Fibroblast of mammary gland (primary cell): Measurements from ENCODE around the gene MYCN.
"Not testable (repeated sequence)": the region's sequence is repeated elsewhere in the genome, so short reads cannot be mapped to it uniquely, and the experiment has no call there.

Source experiments
- DNase-seq: peaks from one replicate; pipeline ENCODE4 v3.0.0-alpha.2; 2010; ENCODE audit warnings: low read depth
- H3K4me3 ChIP-seq: 2 replicates; pipeline ENCODE4 v1.5.1; 2011; ENCODE audit warnings: low read depth, mild to moderate bottlenecking, low read length, moderate library complexity; ENCODE audit not compliant: control insufficient read depth
- TF ChIP-seq, protein P1 (sequence below): conservative IDR thresholded peaks from 2 replicates; pipeline ENCODE4 v1.5.1; 2011; ENCODE audit warnings: low read depth, low read length, inconsistent platforms; ENCODE audit not compliant: control insufficient read depth, insufficient read depth

The MYCN gene

GRCh38 chr2:15901808-15902130 lies 38.6 kb upstream of the MYCN start:
- no peak overlapping the region for H3K4me3 ChIP-seq
- no peak for DNase-seq
- TF ChIP-seq, protein P1, sequence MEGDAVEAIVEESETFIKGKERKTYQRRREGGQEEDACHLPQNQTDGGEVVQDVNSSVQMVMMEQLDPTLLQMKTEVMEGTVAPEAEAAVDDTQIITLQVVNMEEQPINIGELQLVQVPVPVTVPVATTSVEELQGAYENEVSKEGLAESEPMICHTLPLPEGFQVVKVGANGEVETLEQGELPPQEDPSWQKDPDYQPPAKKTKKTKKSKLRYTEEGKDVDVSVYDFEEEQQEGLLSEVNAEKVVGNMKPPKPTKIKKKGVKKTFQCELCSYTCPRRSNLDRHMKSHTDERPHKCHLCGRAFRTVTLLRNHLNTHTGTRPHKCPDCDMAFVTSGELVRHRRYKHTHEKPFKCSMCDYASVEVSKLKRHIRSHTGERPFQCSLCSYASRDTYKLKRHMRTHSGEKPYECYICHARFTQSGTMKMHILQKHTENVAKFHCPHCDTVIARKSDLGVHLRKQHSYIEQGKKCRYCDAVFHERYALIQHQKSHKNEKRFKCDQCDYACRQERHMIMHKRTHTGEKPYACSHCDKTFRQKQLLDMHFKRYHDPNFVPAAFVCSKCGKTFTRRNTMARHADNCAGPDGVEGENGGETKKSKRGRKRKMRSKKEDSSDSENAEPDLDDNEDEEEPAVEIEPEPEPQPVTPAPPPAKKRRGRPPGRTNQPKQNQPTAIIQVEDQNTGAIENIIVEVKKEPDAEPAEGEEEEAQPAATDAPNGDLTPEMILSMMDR: no peak

- not testable (repeated sequence) for H3K4me3 ChIP-seq, DNase-seq
Observed at GRCh38 chr2:15903910-15904309, 36.4 kb upstream of the MYCN start.

- no peak for DNase-seq
- TF ChIP-seq, protein P1: no peak
- no peak overlapping the region for H3K4me3 ChIP-seq
Observed at GRCh38 chr2:15905267-15905645, 35.1 kb upstream of the MYCN start.

GRCh38 chr2:15905986-15906491 lies 34.3 kb upstream of the MYCN start:
- H3K4me3 ChIP-seq: no peak overlapping the region
- DNase-seq: no peak
- TF ChIP-seq, protein P1: no peak

GRCh38 chr2:15906778-15907177 lies 33.6 kb upstream of the MYCN start:
- no peak for DNase-seq
- TF ChIP-seq, protein P1: no peak
- no peak overlapping the region for H3K4me3 ChIP-seq

DNA sequence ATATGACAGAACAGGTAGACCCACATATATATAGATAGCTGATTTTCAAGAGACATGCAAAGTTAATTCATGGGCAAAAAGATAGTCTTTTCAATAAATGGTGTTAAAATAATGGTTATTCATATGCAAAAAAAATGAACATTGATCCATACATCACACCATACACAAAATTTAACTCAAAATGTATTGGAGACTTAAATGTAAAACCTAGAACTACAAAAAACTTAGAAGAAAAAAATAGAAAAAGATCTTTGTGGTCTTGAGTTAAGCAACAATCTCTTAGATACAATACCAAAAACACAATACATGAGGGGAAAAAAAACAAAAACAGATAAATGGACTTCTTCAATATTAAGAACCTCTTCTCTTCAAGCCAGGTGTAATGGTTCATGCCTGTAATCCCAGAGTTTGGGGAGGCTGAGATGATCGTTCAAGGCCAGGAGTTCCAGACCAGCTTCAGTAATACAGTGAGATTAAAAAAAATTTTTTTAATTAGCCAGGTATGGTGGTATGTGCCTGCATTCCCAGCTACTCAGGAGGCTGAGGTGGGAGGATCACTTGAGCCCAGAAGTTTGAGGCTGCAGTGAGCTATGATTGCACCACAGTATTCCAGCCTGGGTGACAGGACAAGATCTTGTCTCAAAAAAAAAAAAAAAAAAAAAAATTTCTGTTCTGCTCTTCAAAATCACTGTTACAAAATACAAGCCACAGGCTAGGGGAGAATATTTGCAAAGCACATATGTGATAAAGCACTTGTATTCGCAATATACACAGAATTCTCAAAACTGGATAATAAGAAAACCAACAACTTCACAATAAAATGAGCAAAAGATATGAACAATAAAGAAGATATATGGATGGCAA lies 32.7 kb upstream of the MYCN start:
- no peak for DNase-seq
- H3K4me3 ChIP-seq: no peak overlapping the region
- TF ChIP-seq, protein P1: no peak

DNA sequence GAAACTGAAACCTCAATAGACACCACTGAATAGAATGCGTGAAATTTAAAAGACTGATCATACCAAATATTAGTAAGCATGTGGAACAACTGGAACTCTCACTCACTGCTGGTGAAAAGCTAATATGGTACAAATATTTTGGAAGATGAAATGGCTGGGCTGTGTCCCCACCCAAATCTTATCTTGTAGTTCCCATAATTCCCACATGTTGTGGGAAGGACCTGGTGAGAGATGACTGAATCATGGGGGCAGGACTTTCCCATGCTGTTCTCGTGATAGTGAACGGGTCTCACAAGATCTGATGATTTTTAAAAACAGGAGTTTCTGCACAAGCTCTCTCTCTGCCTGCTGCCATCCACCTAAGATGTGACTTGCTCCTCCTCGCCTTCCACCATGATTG lies 32.0 kb upstream of the MYCN start:
- DNase-seq: no peak
- TF ChIP-seq, protein P1: no peak
- H3K4me3 ChIP-seq: no peak overlapping the region
